ENCODE data around the gene NPL.

Gene NPL

DNA sequence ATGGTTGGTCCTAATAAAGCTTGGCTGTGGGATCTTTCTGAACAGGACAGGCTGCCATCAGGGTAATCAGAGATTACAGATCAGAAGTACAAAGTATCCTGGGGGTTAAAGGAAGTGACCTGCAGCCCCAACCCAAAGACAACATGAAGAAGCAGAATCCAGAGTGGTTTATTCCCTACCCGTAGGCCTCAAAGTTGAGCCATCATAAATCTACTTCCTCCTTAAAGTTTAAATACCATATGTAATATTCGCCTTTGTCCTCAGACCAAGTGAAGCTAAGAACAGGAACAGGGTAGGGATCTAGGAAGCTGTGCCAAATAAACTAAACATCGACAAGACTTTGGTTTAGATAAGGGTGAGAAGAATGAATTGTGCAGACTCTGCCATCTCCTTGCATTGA lies 33.6 kb downstream of the NPL start:
- no peak for DNase-seq

DNA sequence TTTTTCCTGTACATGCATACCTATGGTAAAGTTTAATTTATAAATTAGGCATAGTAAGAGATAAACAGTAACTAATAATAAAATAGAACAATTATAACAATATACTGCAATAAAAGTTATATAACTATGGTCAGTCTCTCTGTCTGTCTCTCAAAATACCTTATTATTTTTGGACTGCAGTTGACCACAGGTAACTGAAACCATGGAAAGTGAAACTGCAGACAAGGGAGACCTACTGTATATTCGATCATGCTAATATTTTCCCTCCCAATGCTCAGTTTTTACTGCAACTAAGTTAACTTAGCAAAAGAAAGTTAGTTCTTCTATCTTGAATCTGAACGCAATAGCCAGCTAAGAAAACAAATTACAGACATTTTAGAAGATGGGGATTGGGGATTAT lies 37.3 kb downstream of the NPL start:
- no peak for DNase-seq

DNA sequence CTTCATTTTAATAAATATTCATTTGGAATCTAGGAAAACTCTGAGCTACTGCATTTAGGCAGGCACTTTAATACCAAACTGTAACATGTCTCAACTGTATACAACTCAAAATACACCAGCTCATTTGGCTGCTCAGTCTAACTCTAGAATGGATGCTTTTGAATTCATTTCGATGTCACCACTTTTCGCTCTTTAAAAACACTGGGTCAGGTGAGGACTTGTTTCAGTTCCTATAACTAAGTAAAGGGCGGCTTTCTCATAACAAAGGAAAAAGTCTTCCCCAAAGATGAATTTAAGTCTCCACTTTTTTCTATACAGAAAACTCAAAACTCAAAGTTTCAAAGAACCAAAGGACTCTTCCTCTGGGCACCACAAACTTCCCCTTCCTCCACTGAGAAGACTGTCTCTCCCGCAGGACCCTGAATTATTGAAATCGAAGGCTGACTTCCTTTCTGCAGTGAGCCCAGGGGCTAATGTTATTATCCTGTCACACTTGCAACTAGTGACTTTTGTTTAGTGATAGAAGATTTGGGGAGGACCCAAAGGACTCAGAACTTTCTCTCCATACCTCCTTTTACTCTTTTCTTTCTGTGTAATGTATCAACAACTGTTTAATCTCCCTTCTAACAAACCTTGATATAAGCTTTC lies 39.8 kb downstream of the NPL start:
- no peak for DNase-seq

DNA sequence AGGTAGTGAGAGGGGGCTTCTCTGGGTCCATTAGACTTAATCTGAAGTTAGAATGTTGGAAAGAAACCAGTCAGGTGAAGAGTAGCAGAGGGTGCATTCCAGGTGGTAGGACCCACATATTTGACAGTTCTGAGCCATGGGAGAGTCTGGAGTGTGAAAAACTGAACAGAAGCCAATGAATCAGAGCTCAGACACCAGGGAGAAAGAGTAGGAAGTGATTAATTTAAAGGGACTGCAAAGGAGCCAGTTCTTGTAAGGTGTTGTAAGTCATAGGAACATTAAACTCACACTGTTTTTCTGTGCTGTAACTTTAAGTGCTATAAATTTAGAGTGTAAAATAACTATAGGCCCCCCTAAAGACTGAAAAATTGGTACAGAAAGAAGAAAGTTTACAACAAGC lies 43.7 kb downstream of the NPL start:
- DNase-seq = no peak

DNA sequence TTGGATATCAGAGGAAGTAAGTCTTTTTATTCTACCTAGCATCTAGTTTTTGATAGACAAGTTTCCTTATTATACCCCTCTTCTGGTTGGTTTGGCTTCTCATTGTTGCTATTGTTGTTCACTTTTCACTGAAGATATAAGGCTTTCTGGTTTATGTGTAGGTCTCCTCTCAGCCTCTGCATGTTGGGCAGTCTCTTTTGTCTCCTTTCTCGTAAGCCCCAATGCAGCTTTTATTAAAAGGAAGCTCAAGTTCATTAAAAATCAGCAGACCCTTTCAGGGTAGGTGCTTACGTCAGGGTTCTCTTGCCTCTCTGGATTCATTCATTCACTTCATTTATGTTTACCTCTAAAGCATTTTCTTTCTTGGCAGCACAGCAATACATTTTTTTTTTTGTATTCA lies 44.8 kb downstream of the NPL start:
- no peak for DNase-seq

DNA sequence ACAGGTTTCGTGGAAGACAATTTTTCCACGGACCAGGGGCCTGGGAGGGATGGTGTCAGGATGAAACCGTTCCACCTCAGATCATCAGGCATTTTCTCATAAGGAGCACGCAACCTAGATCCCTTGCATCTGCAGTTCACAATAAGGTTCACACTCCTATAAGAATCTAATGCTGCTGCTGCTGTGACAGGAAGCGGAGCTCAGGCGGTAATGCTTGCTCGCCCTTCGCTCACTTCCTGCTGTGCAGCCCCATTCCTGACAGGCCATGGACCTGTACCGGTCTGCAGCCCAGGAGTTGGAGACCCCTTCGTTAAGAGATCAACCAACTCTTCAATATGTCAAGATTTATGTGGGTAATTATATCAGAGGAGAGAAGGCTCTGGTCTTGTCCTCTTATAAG lies 46.2 kb downstream of the NPL start:
- DNase-seq = no peak

GRCh38 chr1:182839209-182840066 lies 49.9 kb downstream of the NPL start, which contains the start of gene DHX9:
Gene DHX9, plus strand, starts transcription at chr1:182839347. Its CDS starts 3,220 bp downstream, at chr1:182842567.
- peak; percentile 97 for DNase-seq

DNA sequence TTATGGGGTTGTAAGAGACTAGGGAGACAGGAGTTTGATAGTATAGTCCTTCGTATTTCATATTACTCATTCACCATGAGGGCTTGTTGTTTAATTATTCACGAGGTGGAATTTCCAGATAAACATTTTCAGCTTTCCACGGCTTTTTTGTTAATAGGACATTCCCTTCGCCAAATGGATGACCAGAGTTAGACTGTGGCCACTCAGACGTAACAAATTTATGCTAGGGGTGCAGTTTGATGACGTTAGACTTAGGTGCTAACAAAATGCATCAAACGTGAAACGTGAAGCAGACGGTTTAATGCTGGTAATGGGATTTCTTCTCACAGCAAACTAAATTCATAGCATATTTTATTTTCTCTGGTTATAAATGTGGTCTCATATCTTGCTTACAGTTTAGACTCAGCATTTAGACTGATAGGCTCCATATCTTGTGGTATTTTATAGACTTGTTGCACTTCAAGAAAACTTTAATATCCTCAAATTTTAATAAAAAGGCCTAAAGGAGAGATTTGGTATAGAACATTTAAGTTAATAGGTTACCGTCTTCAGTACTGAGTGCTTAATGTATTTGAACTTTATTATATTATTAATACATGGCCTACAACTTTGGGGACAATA lies 51.9 kb downstream of the NPL start:
- no peak for DNase-seq

- no peak for DNase-seq
Observed at GRCh38 chr1:182842265-182842664, 52.7 kb downstream of the NPL start.

GRCh38 chr1:182845379-182845778 lies 55.8 kb downstream of the NPL start:
- no peak for DNase-seq

DNA sequence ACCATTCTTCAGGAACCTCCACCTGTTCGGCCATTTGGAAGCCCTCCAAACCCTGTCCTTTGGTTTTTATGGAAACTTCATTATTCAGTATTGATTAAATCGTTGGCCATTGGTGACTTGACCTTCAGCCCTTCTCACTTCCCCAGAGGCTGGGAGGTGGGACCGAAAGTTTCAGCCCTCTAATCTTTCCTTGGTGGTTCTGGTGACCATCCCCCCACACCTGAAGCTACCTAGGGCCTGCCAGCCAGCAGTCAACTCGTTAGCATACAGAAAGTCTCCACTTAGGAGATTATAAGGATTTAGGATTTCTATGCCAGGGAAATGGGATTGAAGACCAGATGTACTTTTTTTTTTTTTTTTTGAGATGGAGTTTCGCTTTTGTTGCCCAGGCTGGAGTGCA lies 56.3 kb downstream of the NPL start:
- DNase-seq = no peak

- DNase-seq = no peak
Observed at GRCh38 chr1:182847105-182847504, 57.5 kb downstream of the NPL start.

DNA sequence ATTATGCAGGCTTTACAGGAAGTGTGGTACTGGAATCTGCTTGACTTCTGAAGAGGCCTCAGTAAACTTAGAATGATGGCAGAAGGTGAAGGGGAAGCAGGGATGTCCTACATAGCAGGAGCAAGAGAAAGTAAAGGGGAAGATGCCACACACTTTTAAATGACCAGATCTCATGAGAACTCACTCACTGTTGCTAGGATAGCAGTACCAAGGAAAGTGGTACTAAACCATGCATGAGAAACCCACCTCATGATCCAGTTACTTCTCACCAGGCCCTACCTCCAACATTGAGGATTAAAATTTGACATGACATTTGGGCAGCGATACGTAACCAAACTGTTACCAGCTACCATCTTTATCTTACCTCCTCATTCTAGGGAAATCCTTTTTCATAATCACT lies 59.2 kb downstream of the NPL start:
- DNase-seq = no peak

- DNase-seq = no peak
Observed at GRCh38 chr1:182850319-182850718, 60.7 kb downstream of the NPL start.

DNA sequence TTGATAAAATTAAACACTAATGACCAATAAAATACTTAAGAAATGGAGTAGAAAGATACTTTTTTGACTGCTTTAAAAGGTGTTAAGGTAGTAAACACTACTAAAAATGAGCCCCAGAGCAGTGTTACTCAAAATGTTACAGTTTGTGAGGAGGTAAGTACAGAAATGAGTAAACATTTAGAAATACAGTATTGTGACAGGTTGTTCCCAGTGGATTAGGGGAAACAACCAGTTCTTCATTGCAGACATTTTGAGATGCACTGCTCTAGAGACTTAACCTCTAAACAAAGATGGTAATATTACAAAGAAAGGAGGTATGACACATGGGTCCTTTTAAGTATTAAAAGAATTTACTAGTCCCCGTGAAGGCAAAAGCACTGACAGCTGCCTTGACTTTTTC lies 62.3 kb downstream of the NPL start:
- DNase-seq = no peak

- no peak for DNase-seq
Observed at GRCh38 chr1:182855911-182856310, 66.3 kb downstream of the NPL start.

- no peak for DNase-seq
Observed at GRCh38 chr1:182857212-182857611, 67.6 kb downstream of the NPL start.

GRCh38 chr1:182860658-182861057 lies 71.1 kb downstream of the NPL start:
- no peak for DNase-seq

DNA sequence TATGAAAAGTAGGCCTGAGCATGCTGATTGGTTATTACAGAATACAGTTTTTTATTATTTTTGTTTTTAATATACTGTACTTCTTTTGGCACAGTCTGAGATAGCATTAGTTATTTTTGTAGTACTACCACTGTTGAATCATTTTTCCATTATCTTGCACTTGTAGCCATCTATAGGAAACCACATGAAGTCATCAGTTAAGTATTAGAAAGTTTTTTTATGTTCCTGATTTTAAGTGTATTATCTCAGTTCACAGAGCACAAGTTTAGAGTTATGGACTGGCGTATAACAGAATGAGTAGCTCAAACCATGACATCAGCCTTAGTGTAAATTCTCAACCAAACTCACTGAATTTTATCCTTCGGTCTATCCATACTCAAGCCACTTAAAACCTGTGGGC lies 72.4 kb downstream of the NPL start:
- peak; percentile 17 for DNase-seq

DNA sequence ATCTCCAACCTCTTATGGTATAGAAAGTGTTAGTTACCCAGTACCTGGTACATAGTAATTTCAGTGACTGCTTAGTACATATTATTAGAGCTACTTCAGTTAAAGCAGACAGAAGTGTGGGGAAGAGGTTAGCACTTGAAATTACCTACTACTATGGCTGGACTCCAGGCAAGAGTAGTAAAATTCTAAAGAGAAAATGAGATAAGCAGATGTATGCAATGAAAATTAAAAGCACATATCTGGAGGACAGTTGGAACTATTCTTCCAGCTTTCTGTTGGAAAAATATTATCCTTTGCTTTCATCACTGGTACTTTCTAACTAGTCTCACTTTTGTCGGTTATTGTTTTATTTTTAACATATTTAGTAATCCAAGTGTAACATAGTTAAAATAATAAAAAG lies 73.3 kb downstream of the NPL start:
- no peak for DNase-seq

DNA sequence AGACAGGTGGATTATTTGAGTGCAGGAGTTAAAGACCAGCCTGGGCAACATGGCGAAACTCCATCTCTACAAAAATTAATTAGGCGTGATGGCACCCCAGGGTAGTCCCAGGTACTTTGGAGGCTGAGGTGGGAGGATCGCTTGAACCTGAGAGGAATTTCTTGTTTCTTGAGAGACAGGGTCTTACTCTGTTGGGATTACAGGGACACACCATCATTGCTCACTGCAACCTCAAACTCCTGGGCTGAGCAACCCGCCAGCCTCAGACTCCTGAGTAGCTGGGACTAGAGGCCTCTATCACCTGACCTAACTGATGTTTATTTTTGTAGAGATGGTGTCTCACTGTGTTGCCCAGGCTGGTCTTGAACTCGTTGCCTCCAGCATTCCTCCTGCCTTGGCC lies 74.4 kb downstream of the NPL start:
- no peak for DNase-seq

- DNase-seq = no peak
Observed at GRCh38 chr1:182867861-182868260, 78.3 kb downstream of the NPL start.

GRCh38 chr1:182869241-182869666 lies 79.7 kb downstream of the NPL start:
- no peak for DNase-seq

GRCh38 chr1:182872881-182873280 lies 83.3 kb downstream of the NPL start:
- DNase-seq = no peak

All from hematopoietic multipotent progenitor cell treated with erythropoietin and hydrocortisone succinate and interleukin-3 and kit ligand, for 6 days (in vitro differentiated cells).